COLO668 (cell line): ENCODE results near the gene KDM7A.
A peak's percentile ranks its signal among the peaks of the same experiment; 100 is the strongest.
"Not testable (repeated sequence)": the region's sequence is repeated elsewhere in the genome, so short reads cannot be mapped to it uniquely, and the experiment has no call there.

ENCODE experiments used
- DNase-seq: peaks from one replicate; lab custom pipeline; 2025; ENCODE audit not compliant: unreplicated experiment; lab: John Stamatoyannopoulos, UW

The KDM7A gene

DNA sequence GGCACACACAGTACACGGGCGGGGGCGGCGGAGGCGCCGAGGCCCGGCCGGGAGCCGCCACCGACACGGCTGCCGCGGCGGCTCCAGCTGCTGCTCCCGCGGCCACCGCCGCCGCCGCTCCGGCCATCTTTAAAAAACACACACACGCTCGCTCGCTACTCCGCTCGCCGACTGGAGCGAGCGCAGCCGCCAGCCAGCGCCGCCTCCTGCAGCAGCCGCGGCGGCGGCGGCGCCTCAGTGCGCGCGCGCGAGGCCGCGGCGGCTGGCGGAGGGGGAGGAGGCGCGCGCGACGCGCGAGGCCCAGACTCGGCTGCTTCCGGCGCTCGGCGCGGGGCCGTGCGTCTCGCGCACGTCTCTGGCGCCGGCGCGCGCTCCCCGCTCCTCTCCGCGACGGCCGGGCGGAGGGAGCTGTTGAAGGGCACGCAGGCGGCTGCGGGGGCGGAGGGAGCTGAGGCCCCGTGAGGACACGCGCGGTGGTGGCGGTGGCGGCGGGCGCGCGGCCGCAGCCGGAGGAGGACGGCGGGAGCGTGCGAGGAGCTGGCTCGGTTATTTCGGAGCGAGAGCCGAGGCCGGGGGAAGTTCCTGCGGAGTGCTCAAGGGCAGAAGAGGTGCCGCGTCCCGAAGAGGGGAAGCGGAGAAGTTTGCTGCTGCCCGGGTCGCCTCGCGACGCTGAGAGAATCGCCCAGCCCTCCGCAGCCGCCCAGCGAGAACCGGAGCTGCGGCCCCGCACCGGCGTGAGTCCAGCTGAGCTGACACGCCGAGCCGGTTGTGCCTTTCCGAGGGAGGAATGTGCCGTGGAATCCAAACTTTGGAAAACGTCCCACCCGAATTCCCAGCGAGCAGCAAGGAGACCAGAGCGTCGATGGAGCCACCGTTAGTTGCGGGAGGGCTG lies at the start of gene KDM7A:
KDM7A (minus strand) TSS at position 173 of the 892 bp plus-strand sequence; CDS start at position 127, 46 bp downstream.
- peak; percentile 97 for DNase-seq

DNA sequence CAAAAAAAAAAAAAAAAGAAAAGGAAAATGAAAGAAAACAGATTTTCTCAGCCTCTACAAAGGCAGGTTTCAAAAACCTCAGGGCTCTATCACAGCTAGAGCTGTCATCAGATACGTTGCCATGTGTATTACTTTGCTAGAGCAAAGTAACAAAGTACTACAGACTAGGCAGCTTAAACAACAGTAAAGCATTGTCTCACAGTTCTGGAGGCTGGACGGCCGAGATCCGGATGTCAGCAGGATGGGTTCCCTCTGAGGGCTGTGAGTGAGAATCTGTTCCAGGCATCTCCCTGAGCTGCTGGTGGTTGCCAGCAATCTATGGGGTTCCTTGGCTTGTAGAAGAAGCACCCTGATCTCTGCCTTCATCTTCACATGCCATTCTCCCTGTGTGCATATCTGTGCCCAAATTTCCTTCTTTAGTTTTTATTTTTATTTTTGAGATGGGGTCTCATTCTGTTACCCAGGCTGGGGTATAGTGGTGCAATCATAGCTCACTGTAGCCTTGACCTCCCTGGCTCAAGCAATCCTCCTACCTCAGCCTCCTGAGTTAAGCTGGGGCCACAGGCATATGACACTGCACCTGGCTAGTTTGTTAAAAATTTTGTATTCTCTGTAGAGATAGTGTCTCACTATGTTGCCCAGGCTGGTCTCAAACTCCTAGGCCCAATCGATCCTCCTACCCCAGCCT lies 48.9 kb upstream of the KDM7A start:
- no peak for DNase-seq

DNA sequence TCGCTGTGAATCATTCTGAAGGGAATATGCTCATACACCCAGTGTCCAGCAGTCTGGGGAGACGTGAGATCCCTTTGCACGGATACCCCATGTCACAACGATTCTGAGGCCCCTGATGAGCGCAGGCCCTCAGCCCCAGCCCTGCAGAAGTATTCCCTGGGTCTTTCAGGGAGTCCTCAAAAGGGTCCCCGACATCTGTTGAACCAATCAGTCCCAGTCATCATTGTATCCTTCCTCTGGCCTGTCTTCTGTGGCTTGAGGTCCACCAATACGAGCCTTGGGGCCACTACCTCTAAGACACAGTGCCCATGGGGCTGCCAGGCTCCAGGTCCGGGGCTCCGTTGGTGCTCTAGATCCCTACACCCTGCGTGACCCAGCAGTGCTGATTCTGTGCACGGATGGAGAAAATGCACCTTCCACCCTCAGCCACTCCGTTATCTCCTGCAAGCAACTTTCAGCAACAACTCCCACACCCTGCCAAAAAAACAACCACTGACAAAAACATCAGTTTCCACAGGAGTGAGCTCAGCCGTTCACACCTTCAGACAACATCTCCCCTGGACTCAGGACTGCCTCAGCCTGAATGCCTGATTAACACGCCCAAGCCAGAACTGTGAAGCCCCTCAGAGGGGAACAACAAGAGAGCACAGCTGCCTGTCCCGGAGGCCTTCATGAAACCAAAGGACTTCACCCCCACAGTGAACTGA lies 46.9 kb upstream of the KDM7A start:
- no peak for DNase-seq

- no peak for DNase-seq
These were observed 46.0 kb upstream of the KDM7A start for GRCh38 chr7:140222814-140223213.

DNA sequence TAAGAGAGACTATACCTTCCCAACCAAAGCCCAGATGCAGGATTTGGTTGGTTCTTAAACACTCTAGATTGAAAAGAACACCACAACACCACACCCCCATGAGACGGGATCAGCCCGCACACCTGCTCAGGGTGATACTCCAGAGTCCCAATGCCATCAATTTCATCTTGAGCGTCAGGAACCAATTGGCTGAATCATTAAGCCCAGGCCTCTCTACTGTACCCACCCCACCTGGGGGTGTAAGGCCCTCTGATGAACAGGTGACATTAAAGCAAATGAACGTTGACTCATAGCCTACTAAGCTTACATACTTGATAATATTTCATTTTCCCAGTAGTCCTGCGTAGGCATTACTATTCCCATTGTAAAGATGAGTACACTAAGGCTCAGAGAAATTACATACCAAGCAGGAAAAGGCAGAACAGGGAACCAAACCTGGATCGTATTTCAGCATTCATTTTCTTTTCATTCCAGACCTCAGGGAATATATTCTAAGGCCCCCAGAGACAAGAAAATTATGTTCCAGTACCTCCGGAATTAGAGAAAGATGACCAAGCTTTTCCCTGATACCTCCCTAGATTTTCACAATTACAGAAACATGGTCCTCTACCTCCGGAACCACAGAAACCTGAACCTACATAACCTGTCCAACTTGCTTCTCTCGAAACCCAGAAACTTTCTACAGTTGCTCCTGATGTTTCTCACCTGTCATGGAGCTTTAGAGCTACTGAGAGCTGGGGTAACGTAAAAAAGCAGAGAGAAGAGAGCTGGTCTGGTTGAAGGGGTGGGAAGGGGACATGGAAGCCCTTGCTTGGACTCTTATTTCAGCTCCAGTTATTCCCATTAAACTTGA lies 43.1 kb upstream of the KDM7A start:
- DNase-seq, result peak; percentile 41

DNA sequence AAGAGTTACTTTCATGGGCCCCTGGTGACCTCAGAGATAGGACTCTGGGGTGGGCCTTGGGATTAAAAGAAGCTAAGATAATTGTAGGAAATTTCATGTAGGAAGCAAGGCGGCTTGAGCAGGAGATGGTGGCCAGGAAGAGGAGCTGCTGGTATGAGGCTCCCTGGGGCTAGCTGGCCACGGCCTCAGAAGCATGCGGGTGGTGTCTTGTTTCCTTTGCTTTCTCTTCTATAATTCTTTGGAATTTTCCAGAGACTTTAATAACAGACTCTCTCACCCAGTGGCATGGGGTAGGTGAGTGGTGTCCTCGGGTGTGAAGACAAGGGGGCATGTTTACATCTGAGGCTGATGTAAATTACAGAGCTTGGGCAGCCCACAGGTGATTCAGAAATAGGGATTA lies 41.9 kb upstream of the KDM7A start:
- no peak for DNase-seq

DNA sequence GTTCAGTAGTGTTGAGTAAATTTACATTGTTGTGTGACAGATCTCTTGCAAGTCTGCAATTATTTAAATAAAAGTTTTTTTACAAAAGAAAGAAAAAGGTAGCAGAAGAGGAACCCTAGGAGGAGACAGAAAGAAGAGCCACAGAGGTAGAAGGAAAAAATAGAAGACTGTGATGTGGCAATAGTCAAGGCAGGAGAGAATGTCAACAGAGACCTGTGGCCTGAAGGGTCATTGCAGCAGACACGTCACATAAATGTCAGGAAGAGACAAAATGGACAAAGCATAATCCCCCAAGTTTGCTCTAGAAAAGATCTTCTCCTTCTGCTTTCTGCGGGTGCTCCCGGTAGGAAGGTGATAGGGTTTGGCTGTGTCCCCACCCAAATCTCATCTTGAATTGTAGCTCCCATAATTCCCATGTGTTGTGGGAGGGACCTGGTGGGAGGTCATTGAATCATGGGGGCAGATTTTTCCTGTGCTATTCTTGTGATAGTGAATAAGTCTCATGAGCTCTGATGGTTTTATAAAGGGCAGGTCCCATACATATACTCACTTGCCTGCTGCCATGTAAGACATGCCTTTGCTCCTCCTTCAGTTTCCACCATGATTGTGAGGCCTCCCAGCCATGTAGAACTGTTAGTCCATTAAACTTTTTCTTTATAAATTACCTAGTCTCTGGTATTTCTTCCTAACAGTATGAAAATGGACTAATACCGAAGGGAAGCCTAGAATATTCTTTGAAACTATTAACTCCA lies 41.1 kb upstream of the KDM7A start:
- DNase-seq, result no peak

DNA sequence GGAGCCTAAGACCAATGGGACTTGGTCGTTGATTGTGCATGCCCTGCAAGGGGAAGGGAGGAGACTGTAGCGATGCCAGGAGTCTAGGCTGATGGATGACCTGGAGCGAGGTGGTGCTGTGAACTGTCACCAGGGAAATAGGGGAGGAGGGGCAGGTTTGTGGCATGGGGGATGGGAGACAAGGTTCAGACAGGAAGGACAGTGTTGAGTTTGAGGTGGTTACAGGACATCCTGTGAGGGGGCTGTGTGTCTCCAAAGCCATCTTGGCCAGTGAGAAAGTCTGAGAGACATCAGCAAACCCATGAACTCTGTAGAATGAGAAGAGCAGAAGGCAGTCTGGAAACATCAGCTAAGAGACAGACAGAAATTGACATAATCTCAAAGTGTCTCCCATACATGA lies 38.5 kb upstream of the KDM7A start:
- no peak for DNase-seq

DNA sequence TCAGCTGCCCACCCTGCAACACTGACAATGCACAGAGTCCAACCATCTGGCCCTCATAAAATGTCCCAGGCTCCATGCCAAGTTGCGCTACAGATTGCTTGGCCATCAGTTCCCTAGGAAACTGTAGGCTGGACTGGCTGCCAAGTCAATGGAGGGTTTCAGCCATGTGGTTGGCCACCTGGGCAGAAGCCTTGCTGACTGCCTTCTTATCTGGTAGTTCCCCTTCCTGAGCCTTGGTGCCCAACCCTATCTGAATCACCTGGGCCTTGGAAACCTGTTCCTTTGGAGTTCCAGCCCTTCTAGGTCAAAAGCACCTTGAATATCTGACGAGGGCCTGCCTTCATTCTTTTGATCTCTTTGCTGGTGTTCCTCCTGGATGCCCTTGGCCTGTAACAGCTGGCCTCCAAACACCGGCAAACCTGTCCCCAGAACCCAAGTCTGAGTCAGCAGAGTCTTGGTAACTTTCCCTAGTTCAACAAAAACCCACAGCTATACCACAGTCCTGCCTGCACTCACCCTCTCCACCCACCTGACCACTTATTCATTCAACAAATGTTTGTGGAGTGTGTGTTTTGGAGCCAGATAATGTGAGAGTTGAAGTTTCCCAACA lies 37.4 kb upstream of the KDM7A start:
- DNase-seq, result peak; percentile 12

GRCh38 chr7:140213684-140214074 lies 36.9 kb upstream of the KDM7A start:
- no peak for DNase-seq

DNA sequence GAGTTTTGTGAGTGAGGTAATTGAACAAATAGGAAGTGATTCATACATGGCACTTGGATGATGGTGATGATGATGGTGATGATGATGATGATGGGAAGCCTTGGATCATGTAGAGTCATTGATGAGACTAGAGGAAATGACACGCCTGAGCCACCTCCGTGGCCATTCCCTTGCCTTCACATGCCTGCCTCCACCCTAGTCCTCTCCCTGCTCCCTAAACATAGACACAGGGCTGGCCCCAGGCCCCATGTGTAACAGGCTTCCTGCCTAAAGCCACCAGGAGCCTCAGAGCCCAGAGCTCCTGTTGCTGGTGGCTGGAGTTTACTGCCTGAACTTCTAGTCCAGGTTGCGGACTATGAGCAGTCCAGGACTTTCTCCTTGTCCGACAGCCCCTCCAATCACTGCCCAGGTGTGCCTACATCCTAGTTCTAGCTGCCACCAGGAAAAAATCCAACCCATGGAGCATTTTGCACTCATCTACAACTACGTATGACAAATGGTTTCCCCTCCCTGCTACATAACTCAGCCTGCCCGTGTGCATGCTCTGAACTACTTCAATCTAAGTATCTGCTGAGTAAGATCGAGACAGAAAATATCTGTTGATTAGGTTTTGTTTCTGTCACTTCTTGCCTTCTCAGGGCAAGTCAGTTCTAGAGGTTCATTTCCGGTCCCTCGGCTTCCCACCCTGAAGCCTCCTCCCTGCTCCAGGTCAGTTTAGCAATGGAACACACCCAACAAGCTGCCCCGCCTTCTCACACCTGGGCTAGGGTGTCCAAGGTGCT lies 35.5 kb upstream of the KDM7A start:
- DNase-seq, result no peak

GRCh38 chr7:140211698-140212097 lies 34.9 kb upstream of the KDM7A start:
- DNase-seq, result no peak

GRCh38 chr7:140209866-140210609 lies 33.3 kb upstream of the KDM7A start:
- DNase-seq, result no peak

GRCh38 chr7:140206616-140207389 lies 30.0 kb upstream of the KDM7A start:
- DNase-seq, result no peak

DNA sequence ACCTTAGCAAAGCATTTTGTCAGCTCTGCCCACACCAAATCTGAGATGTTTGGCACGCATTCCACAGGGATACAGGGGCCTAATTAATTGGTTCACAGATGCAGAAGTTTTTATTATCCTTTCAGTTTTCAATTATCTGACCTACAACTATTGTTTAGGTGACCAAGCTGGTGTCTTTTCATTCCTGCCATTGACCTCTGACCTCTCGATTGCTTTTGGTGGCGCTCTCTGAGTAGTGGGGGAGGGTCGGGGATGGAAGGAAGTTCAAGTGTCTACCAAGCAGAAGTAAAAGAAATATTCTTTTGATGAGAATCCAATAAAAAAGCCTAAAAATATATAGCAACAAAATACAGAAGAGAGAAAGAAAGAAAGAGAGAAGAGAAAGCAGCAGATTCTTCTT lies 28.8 kb upstream of the KDM7A start:
- no peak for DNase-seq

DNA sequence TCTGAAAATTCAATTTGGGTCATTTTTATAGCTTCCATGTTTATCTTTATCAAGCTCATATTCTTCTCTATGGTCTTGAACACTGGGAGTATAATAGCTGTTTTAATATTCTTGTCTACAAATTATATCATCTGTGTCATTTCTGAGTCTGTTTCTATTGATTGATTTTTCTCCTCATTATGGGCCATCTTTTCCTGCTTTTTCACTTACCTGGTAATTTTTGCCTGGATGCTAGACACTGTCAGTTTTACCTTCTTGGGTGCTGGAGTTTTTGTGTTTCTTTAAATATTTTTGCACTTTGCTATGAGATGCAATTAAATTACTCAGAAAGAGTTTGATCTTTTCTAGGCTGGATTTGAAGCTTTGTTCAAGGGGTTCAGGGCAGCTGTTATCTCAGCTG lies 26.8 kb upstream of the KDM7A start:
- DNase-seq, result no peak

GRCh38 chr7:140202942-140203341 lies 26.2 kb upstream of the KDM7A start:
- not testable (repeated sequence) for DNase-seq
